ENCODE data around the gene TBL3.

GRCh38 chr16:1968146-1968953, 3.5 kb upstream of the TBL3 start:
- no peak for TF ChIP-seq CTCF (IDR thresholded peaks at IDR 0.05)
- TF ChIP-seq POLR2A (IDR thresholded peaks at IDR 0.05): no peak

All from uterus (tissue), 2 donors.